GM10266 (cell line): ENCODE results near the gene SH3RF3.

Experiments used
- DNase-seq: peaks from one replicate; pipeline ENCODE4 v3.0.0; 2012; ENCODE audit errors: extremely low spot score
- TF ChIP-seq, protein P1 (sequence below): IDR thresholded peaks from 2 replicates; pipeline ENCODE4 v1.5.1; 2012; ENCODE audit warnings: mild to moderate bottlenecking, low read depth; ENCODE audit not compliant: control insufficient read depth, insufficient read depth; ENCODE audit errors: missing control alignments

SH3RF3 gene

DNA sequence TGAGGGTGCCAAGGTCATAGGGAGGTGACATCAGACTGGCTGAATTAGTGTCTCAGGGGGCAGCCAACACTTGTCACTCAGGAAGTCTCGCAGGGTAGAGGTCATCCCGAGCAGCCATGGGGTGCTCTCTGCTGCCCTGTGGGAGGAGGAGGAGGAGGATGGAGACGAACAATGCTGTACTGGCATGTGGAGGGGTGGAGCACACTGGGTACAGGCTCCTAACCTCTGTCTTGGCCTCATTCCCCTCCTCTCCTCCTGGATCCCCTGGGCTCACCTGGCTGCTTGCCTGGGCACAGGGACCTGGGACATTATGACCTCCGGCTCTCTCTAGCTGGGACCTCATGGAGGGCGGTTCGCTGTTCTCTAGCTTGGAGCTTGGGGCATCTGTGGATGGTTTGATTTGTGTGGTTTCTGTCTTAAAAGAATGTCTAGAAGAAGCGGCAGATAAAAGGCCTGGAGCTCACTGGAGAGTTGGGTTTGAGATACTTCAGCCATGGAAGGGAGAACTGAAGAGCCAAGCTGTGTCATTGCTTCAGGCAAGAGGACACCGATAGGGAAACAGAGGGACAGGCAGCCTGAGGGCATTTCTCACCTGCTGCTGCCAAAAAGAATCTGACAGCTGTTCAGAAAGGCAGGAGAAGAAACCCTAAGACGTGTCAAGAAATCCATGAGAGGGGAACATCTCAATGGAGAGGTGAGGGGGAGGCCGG, 351.6 kb downstream of the SH3RF3 start:
- DNase-seq = no peak
- TF ChIP-seq, protein P1, sequence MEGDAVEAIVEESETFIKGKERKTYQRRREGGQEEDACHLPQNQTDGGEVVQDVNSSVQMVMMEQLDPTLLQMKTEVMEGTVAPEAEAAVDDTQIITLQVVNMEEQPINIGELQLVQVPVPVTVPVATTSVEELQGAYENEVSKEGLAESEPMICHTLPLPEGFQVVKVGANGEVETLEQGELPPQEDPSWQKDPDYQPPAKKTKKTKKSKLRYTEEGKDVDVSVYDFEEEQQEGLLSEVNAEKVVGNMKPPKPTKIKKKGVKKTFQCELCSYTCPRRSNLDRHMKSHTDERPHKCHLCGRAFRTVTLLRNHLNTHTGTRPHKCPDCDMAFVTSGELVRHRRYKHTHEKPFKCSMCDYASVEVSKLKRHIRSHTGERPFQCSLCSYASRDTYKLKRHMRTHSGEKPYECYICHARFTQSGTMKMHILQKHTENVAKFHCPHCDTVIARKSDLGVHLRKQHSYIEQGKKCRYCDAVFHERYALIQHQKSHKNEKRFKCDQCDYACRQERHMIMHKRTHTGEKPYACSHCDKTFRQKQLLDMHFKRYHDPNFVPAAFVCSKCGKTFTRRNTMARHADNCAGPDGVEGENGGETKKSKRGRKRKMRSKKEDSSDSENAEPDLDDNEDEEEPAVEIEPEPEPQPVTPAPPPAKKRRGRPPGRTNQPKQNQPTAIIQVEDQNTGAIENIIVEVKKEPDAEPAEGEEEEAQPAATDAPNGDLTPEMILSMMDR = no peak

DNA sequence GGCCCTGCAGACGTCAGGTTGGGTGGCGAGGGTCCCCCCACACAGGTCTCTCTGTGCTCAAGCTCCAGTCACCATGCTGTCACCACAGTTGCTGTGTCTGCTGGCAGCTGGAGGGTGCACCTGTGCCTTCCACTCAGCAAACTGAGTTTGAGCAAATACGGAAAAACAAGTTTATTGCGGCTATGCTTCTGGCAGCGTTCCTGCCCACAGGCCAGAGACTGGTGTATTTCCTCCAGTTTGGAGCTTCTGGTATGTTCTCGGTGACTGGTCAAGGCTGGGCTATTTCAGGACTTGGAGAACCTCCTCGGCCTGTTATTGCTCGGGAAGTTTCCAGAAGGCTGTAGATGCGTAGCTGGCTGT, 352.2 kb downstream of the SH3RF3 start:
- DNase-seq = no peak
- TF ChIP-seq, protein P1 = no peak

DNA sequence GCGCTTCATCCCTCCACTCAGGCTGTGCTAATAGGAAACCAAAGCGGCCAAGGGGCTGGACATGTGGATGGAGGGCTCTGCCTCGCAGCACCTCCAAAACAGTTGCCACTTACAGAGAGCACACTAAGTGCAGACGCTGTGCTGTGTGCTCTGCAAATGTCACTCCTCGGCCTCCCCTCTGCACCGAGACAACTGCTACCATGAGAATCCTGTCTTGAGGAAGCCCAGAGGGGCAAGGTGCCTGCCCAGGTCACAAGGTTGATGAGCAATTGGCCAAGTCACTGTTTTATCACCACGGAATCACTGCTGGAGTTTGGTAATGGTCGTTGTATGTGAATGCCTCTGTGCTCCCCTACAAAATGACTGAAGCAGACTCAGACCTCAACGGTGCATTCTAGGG, 352.6 kb downstream of the SH3RF3 start:
- TF ChIP-seq, protein P1 = no peak
- no peak for DNase-seq

DNA sequence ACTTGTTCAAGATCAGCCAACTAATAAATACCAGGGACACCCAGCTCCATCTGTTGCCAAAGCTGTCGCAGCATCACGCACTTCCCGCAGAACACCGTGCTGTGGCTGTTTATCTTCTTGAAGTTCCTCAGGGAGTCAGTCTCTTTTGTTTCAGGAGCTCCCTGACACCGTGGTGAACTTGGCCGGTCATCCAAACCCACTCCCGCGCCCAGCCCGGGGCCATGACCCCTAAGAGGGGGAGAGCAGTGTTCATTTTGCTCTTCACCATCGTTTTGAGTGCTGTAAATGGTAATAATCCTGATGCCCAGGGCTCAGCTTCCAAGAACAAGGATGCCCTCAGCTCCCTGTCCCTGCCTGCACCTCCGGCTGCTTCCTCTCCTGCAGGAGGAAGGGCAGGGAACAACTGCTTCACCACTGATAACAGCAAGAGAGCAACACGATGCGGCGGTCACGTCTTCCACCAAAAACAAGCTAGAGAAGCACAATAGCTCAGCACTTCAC, 353.4 kb downstream of the SH3RF3 start:
- no peak for DNase-seq
- TF ChIP-seq, protein P1 = no peak

DNA sequence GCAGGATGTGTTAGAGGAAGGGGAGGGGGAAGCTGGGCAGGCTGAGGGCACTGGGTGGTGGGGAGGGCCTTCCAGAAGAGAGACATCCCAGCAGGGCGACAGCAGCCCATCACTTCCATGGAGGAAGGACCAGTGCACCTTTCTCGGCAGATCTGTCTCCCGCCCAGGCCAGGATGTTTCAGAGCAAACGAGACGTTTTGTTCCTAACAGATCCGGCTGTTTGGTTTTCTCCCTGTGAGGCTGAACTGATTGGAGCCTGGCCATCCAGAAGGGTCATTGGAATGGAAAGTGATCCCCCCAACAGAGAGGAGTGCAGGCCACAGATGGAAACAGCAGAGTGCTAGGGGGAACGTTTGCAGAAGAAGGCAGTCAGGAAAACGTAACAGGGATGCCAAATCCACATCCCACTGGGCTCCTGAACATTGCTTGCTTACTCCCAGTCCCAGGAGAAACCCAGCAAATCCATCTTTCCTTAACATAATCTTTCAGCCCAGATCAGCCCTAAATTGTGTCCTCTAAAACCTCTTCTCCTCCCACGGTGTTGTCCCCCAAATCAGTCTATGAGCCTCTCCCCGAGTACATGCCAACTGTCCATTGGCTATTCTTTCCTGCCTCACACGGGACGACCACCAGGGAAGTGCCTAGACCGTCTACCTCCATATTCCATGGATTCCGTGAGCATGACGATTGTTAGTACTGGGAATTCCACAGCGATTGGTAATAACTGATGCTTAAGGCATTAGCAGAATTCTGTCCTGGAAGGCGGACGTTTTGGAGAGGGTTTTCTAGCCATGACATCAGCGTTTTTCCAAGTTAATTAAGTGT, 357.9 kb downstream of the SH3RF3 start:
- TF ChIP-seq, protein P1 = no peak
- DNase-seq = no peak

DNA sequence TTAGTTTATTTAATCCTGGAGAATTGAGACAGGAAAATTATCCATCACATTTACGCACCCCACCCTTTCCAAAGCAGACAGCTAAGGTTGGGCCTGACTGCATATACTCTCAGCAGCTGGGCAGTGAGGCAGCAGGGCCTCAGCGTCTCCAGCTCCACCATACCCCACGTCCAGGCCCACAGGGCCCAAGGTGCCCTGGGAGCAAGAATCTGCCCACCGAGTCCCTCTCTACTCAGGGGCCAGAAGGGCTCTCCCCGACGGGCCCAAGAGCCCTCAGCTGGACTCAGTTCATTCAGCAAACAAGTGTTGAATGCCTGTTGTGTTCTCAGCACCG, 358.5 kb downstream of the SH3RF3 start:
- no peak for DNase-seq
- TF ChIP-seq, protein P1 = no peak

DNA sequence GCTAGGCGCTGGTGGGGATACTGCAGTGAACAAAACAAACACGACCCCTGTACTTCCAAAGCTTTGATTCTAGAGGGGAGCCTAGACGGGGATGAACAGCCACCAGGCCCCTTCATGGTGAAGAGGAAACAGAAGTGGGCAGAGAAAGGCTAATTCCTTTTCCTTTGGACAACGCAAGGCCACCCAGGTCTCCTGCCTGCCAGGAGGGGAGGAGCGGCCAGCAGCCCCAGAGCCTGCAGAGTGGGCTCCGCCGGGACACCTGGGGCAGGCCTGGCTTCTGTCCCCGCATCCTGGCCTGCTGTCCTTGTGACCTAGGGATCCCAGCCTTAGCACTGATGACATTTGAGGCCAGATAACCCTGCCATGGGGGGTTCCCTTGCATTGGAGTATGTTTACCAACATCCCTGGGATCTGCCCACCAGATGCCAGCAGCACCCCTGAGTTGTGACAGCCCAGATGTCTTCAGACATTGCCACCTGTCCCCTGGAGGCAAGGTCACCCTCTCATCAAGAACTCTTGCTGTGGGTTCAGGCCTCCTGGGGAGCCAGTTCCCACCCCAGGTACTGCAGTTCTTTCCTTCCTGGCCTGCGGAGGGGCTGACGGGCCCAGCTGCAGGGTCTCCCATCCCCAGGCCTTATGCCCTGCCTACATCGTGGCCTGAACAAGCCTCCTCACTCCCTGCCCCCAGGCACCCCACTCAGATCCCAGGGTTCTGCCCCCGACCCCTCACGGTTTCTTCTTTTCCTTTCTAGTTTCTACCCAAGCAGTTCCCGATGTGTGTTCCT, 359.1 kb downstream of the SH3RF3 start:
- no peak for DNase-seq
- TF ChIP-seq, protein P1 = no peak
